GM21526 (cell line): ENCODE measurements around the gene TTC14.

Source experiments
- ATAC-seq: cut with Tn5 transposase; IDR thresholded peaks from one replicate; pipeline ENCODE4 v1.9.1; 2021; ENCODE audit warnings: moderate library complexity; ENCODE audit not compliant: unreplicated experiment, low FRiP score

TTC14 gene

DNA sequence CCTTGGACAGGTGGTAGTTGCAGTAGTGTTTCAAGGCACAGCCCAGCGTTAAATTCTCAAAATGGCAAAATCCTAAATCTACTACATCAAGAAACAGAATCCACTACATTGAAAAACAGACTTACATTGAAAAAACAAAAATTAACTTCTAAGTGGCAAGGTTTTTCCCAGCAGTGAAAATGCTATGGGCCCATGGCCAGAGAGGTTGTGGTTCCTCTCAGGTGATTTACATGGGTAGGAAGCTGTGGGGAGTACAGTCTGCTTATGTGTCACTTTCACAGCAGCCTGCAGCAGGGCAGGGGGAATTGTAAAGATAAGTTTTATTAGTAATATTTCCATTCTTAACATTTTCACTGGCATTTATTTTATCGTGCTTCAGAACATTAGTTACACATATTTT, 24.9 kb downstream of the TTC14 start:
- peak; percentile 81 for ATAC-seq

DNA sequence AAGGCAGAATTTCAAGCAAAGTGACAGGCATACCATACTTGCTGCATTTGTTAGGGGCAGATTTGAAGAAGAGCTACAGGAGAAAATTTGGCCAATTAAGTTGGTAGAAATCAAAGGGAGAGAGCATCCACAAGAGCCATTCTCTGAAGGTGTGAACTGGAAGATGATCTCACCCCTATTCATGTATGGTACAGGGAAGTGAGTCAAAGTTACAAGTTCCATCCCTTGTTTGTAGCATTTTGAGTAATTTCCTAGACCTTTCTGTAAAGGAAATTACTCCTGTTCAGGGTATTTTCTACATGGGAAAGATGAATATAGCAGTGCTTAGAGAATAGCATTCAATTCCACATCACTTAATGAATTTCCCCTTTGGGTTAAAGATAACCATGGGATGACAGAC, 28.4 kb downstream of the TTC14 start:
- ATAC-seq = no peak

DNA sequence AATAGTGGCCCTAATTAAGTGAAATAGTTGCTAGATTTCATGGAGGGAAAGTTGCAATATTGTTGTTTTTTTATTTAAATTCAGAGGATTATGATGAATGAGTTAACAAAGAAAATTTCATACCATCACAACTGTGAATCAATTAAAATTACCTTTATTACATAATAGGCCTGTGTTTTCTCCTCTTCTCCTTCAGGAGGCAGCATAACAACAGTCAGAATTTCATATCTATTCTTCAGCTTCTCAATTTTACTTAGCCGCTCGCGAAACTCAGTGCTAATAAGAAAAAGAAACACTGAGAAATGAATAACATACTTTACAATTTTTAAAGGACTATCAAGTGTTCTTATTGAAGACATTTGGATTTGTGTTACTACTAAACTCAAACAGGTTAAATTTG, 29.4 kb downstream of the TTC14 start:
- ATAC-seq = no peak

DNA sequence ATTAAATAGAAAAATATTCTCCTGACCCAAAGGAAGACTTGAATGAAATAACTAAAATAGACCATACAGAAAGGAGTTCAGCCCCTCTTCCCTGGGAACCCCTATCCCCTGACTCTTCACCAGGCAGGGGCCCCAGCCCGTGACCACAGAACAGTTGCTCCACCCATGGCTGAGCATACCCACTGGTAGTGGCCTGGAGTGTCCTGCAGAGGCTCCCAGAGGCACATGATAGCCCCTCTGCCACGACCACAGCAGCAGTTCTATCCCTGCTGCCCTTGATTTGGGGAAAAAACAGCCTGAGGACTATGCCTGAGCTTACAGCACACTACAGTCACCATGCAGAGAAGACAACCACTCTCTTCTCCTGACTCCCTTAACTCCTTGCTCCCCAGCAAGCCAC, 31.8 kb downstream of the TTC14 start:
- no peak for ATAC-seq

DNA sequence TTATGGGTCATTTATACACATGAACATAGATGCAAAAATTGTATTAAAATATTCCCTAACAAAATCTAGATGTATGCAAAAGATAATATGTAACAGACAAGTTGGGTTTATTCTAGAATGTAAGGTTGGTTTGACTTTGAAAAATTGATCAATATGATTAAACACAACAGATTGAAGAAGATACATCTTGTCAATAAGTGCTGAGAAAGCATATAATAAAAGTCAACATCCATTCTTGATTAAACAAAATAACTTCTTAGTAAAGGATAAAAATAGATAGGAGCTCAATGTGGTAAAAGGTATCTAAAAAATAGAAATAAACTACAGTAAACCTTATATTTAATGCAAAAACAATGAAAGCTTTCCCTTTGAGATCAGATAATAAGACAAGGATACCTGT, 39.0 kb downstream of the TTC14 start:
- no peak for ATAC-seq

GRCh38 chr3:180646187-180646790, 44.3 kb downstream of the TTC14 start:
- peak; percentile 76 for ATAC-seq

- no peak for ATAC-seq
Measured at GRCh38 chr3:180656406-180656805, 54.4 kb downstream of the TTC14 start.

DNA sequence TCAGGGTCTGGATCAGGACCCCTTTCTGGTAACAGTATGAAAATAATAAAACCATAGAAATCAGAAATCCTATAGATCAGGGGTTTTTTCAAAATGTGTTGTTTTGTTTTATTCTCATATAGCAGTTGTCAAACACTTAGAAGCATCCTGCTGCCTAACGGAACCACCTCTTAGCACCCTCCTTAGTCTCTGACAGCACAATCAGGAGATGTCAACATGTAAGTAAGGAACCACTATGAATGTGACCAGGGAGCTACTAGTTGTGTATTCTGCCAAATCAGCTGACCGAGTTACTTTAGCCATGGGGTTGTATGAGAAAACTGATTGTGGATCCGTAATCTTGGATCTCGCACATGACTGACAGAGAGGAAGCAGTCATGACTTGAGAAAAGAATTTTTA, 55.1 kb downstream of the TTC14 start:
- no peak for ATAC-seq
